Measurements from ENCODE around the gene RCOR3.
"Not testable (repeated sequence)": the region's sequence is repeated elsewhere in the genome, so short reads cannot be mapped to it uniquely, and the experiment has no call there.

RCOR3 gene

GRCh38 chr1:211258756-211259637, at the start of gene RCOR3:
Gene RCOR3 (plus strand): TSS chr1:211259366. CDS start chr1:211259561, 195 bp downstream.
- H3K36me3 ChIP-seq (ENCODE audit: control insufficient read depth, insufficient read depth, low read length), result no peaks in the 10 kb centered on the region
- peaks cover 5% of the 10 kb centered on the region for H3K4me1 ChIP-seq (ENCODE audit: control insufficient read depth, insufficient read depth, low read length)
- no peaks in the 10 kb centered on the region for H3K27me3 ChIP-seq (ENCODE audit: control insufficient read depth, insufficient read depth, low read length)
- H3K27ac ChIP-seq (ENCODE audit: low read depth, low read length), result peak within 1 kb of the TSS; percentile 87
- peak within 1 kb of the TSS; percentile 92 for H3K4me3 ChIP-seq (ENCODE audit: low read length)
- H3K9ac ChIP-seq (ENCODE audit: low read length), result peak within 1 kb of the TSS; percentile 83

- Histone ChIP-seq H3K36me3 (ENCODE audit: control insufficient read depth, insufficient read depth, low read length) (no peaks in the 10 kb centered on the region), H3K27ac (ENCODE audit: low read depth, low read length) (no peak overlapping the region), H3K4me3 (ENCODE audit: low read length) (no peak overlapping the region), H3K4me1 (ENCODE audit: control insufficient read depth, insufficient read depth, low read length) (no peaks in the 10 kb centered on the region), H3K27me3 (ENCODE audit: control insufficient read depth, insufficient read depth, low read length) (no peaks in the 10 kb centered on the region), H3K9ac (ENCODE audit: low read length) (no peak overlapping the region)
Observed at GRCh38 chr1:211210052-211210451, 49.1 kb upstream of the RCOR3 start.

- H3K27ac ChIP-seq (ENCODE audit: low read depth, low read length), result no peak overlapping the region
- H3K4me1 ChIP-seq (ENCODE audit: control insufficient read depth, insufficient read depth, low read length), result no peaks in the 10 kb centered on the region
- no peaks in the 10 kb centered on the region for H3K36me3 ChIP-seq (ENCODE audit: control insufficient read depth, insufficient read depth, low read length)
- no peak overlapping the region for H3K9ac ChIP-seq (ENCODE audit: low read length)
- H3K27me3 ChIP-seq (ENCODE audit: control insufficient read depth, insufficient read depth, low read length), result no peaks in the 10 kb centered on the region
- no peak overlapping the region for H3K4me3 ChIP-seq (ENCODE audit: low read length)
Observed at GRCh38 chr1:211210965-211211364, 48.2 kb upstream of the RCOR3 start.

GRCh38 chr1:211213702-211214101, 45.5 kb upstream of the RCOR3 start:
- Histone ChIP-seq H3K27ac (ENCODE audit: low read depth, low read length) (no peak overlapping the region), H3K9ac (ENCODE audit: low read length) (no peak overlapping the region), H3K4me1 (ENCODE audit: control insufficient read depth, insufficient read depth, low read length) (no peaks in the 10 kb centered on the region), H3K27me3 (ENCODE audit: control insufficient read depth, insufficient read depth, low read length) (no peaks in the 10 kb centered on the region), H3K4me3 (ENCODE audit: low read length) (no peak overlapping the region), H3K36me3 (ENCODE audit: control insufficient read depth, insufficient read depth, low read length) (no peaks in the 10 kb centered on the region)

- Histone ChIP-seq H3K4me3 (ENCODE audit: low read length) (no peak overlapping the region), H3K9ac (ENCODE audit: low read length) (no peak overlapping the region)
Observed at GRCh38 chr1:211215577-211215976, 43.6 kb upstream of the RCOR3 start.

GRCh38 chr1:211217392-211217791, 41.8 kb upstream of the RCOR3 start:
- Histone ChIP-seq H3K27ac (ENCODE audit: low read depth, low read length) (no peak overlapping the region), H3K9ac (ENCODE audit: low read length) (no peak overlapping the region), H3K4me3 (ENCODE audit: low read length) (no peak overlapping the region), H3K36me3 (ENCODE audit: control insufficient read depth, insufficient read depth, low read length) (no peaks in the 10 kb centered on the region), H3K27me3 (ENCODE audit: control insufficient read depth, insufficient read depth, low read length) (no peaks in the 10 kb centered on the region), H3K4me1 (ENCODE audit: control insufficient read depth, insufficient read depth, low read length) (no peaks in the 10 kb centered on the region)

More at GRCh38 chr1:211215577-211215976, 43.6 kb upstream of the RCOR3 start:
- H3K36me3 ChIP-seq (ENCODE audit: control insufficient read depth, insufficient read depth, low read length), result no peaks in the 10 kb centered on the region
- H3K4me1 ChIP-seq (ENCODE audit: control insufficient read depth, insufficient read depth, low read length), result no peaks in the 10 kb centered on the region
- H3K27ac ChIP-seq (ENCODE audit: low read depth, low read length), result no peak overlapping the region
- H3K27me3 ChIP-seq (ENCODE audit: control insufficient read depth, insufficient read depth, low read length), result no peaks in the 10 kb centered on the region

- not testable (repeated sequence) for H3K27me3 ChIP-seq (ENCODE audit: control insufficient read depth, insufficient read depth, low read length); H3K4me1 ChIP-seq (ENCODE audit: control insufficient read depth, insufficient read depth, low read length); H3K27ac ChIP-seq (ENCODE audit: low read depth, low read length); H3K4me3 ChIP-seq (ENCODE audit: low read length); H3K36me3 ChIP-seq (ENCODE audit: control insufficient read depth, insufficient read depth, low read length); H3K9ac ChIP-seq (ENCODE audit: low read length)
Observed at GRCh38 chr1:211222469-211223234, 36.5 kb upstream of the RCOR3 start.

- H3K4me3 ChIP-seq (ENCODE audit: low read length); H3K27ac ChIP-seq (ENCODE audit: low read depth, low read length); H3K36me3 ChIP-seq (ENCODE audit: control insufficient read depth, insufficient read depth, low read length); H3K27me3 ChIP-seq (ENCODE audit: control insufficient read depth, insufficient read depth, low read length); H3K9ac ChIP-seq (ENCODE audit: low read length); H3K4me1 ChIP-seq (ENCODE audit: control insufficient read depth, insufficient read depth, low read length): not testable (repeated sequence)
Observed at GRCh38 chr1:211228573-211229364, 30.4 kb upstream of the RCOR3 start.

GRCh38 chr1:211229365-211229759, 29.8 kb upstream of the RCOR3 start:
- no peak overlapping the region for H3K9ac ChIP-seq (ENCODE audit: low read length)
- H3K4me1 ChIP-seq (ENCODE audit: control insufficient read depth, insufficient read depth, low read length), result no peaks in the 10 kb centered on the region
- H3K27ac ChIP-seq (ENCODE audit: low read depth, low read length), result no peak overlapping the region
- no peaks in the 10 kb centered on the region for H3K27me3 ChIP-seq (ENCODE audit: control insufficient read depth, insufficient read depth, low read length)
- no peaks in the 10 kb centered on the region for H3K36me3 ChIP-seq (ENCODE audit: control insufficient read depth, insufficient read depth, low read length)
- no peak overlapping the region for H3K4me3 ChIP-seq (ENCODE audit: low read length)

GRCh38 chr1:211231873-211232272, 27.3 kb upstream of the RCOR3 start:
- no peaks in the 10 kb centered on the region for H3K4me1 ChIP-seq (ENCODE audit: control insufficient read depth, insufficient read depth, low read length)

GRCh38 chr1:211236633-211237320, 22.4 kb upstream of the RCOR3 start:
- no peaks in the 10 kb centered on the region for H3K36me3 ChIP-seq (ENCODE audit: control insufficient read depth, insufficient read depth, low read length)
- no peak overlapping the region for H3K27ac ChIP-seq (ENCODE audit: low read depth, low read length)
- H3K4me1 ChIP-seq (ENCODE audit: control insufficient read depth, insufficient read depth, low read length), result no peaks in the 10 kb centered on the region
- H3K4me3 ChIP-seq (ENCODE audit: low read length), result no peak overlapping the region
- no peaks in the 10 kb centered on the region for H3K27me3 ChIP-seq (ENCODE audit: control insufficient read depth, insufficient read depth, low read length)
- H3K9ac ChIP-seq (ENCODE audit: low read length), result no peak overlapping the region

More at GRCh38 chr1:211231873-211232272, 27.3 kb upstream of the RCOR3 start:
- no peak overlapping the region for H3K4me3 ChIP-seq (ENCODE audit: low read length)
- H3K36me3 ChIP-seq (ENCODE audit: control insufficient read depth, insufficient read depth, low read length), result no peaks in the 10 kb centered on the region
- no peak overlapping the region for H3K27ac ChIP-seq (ENCODE audit: low read depth, low read length)
- no peaks in the 10 kb centered on the region for H3K27me3 ChIP-seq (ENCODE audit: control insufficient read depth, insufficient read depth, low read length)
- H3K9ac ChIP-seq (ENCODE audit: low read length), result no peak overlapping the region

GRCh38 chr1:211237579-211237978, 21.6 kb upstream of the RCOR3 start:
- Histone ChIP-seq H3K27me3 (ENCODE audit: control insufficient read depth, insufficient read depth, low read length) (no peaks in the 10 kb centered on the region), H3K4me1 (ENCODE audit: control insufficient read depth, insufficient read depth, low read length) (no peaks in the 10 kb centered on the region)

More at GRCh38 chr1:211237579-211237978, 21.6 kb upstream of the RCOR3 start:
- Histone ChIP-seq H3K36me3 (ENCODE audit: control insufficient read depth, insufficient read depth, low read length) (no peaks in the 10 kb centered on the region), H3K27ac (ENCODE audit: low read depth, low read length) (no peak overlapping the region), H3K4me3 (ENCODE audit: low read length) (no peak overlapping the region), H3K9ac (ENCODE audit: low read length) (no peak overlapping the region)
